BLaER1 (cell line): ENCODE data around the gene CD46.

Experiments
- H3K27ac ChIP-seq: shearing (Covaris generic); formaldehyde crosslinking; 2 replicates; pipeline ENCODE4 v1.8.1; 2022
- H3K27me3 ChIP-seq: shearing (Covaris generic); formaldehyde crosslinking; 2 replicates; pipeline ENCODE4 v1.8.1; 2022
- H3K36me3 ChIP-seq: shearing (Covaris generic); formaldehyde crosslinking; 2 replicates; pipeline ENCODE4 v1.8.1; 2022
- H3K4me1 ChIP-seq: shearing (Covaris generic); formaldehyde crosslinking; 2 replicates; pipeline ENCODE4 v1.8.1; 2022
- H3K4me2 ChIP-seq: shearing (Covaris generic); formaldehyde crosslinking; 2 replicates; pipeline ENCODE4 v1.8.1; 2022
- H3K4me3 ChIP-seq: shearing (Covaris generic); formaldehyde crosslinking; 2 replicates; pipeline ENCODE4 v1.8.1; 2022
- H3K9ac ChIP-seq: shearing (Covaris generic); formaldehyde crosslinking; 2 replicates; pipeline ENCODE4 v1.8.1; 2022
- H3K9me3 ChIP-seq: shearing (Covaris generic); formaldehyde crosslinking; 2 replicates; pipeline ENCODE4 v1.8.1; 2022
- H4K20me1 ChIP-seq: shearing (Covaris generic); formaldehyde crosslinking; 2 replicates; pipeline ENCODE4 v1.8.1; 2022
- Cebpa-rat ChIP-seq: shearing (Covaris generic); IDR thresholded peaks from 2 replicates; pipeline ENCODE4 v1.8.1; 2022

Gene CD46

DNA sequence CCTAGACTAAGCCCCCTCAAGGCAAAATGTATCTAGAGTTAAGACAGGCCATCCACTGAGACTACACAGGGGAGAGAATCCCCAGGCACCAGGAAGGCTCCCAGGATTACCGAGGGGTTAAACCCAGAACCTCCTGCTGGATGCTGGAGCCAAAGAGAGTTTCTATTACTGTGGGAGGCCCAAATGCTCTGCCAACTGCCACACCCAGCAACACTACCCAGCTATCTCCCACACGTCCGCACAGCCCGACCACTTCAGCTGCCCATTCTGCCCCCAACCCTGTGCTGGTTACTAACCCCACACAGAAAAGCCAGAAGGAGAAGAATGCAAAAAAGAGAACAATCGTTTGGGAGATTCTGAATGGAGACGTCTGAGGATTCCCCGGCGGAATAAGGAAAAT lies 63.6 kb downstream of the CD46 start:
- H3K36me3 ChIP-seq = peaks cover 77% of the 10 kb centered on the region
- no peak overlapping the region for H3K9ac ChIP-seq
- H3K27ac ChIP-seq = no peak overlapping the region
- peaks cover 23% of the 10 kb centered on the region for H3K4me1 ChIP-seq
- no peak for TF ChIP-seq Cebpa-rat
- H4K20me1 ChIP-seq = peaks cover 35% of the 10 kb centered on the region; the same call in 1 of the 2 replicates
- no peak overlapping the region for H3K4me2 ChIP-seq
- H3K9me3 ChIP-seq = no peaks in the 10 kb centered on the region
- H3K4me3 ChIP-seq = no peak overlapping the region
- no peaks in the 10 kb centered on the region for H3K27me3 ChIP-seq

DNA sequence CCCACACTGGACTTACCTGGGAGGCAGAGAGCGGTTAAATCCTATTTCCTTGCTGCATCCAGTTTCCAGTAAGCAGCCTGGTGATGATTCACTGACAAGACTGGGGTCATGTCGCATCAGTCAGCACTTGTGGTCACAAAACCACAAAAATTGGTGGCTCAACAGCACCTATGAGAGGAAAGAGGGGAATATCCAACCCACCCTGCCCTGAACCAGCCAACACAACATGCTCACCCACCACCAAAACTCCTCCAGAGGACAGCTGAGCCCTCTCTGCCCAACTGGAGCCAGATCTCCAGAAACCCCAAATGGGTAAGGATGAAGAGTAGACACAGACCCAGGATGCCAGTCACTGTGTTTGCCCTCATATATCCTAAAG lies 64.0 kb downstream of the CD46 start:
- Histone ChIP-seq H3K9me3 (no peaks in the 10 kb centered on the region), H4K20me1 (peaks cover 35% of the 10 kb centered on the region; the same call in 1 of the 2 replicates), H3K4me1 (peaks cover 23% of the 10 kb centered on the region), H3K9ac (no peak overlapping the region), H3K27ac (no peak overlapping the region), H3K27me3 (no peaks in the 10 kb centered on the region), H3K4me2 (no peak overlapping the region), H3K36me3 (peaks cover 72% of the 10 kb centered on the region), H3K4me3 (no peak overlapping the region)
- no peak for TF ChIP-seq Cebpa-rat

DNA sequence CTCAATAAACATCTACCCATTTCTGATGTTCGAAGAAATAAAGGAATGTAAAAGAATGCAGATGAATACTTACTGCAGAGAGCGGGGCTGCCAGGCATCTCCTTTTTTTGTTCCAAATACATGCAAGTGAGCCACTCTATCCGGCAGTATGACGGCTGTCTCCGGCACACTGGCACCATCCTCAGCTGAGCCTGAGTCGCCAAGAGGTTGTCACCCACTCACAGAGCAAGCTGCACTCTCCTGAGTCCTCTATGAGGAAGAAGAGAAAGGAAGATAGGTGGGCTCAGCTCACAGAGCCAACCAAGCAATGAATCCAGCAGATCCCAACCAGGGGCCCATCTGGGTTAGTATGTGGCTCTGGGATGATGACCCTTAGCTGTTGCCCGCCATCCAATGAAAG lies 65.3 kb downstream of the CD46 start:
- peaks cover 69% of the 10 kb centered on the region for H3K36me3 ChIP-seq
- H4K20me1 ChIP-seq = peaks cover 35% of the 10 kb centered on the region; the same call in 1 of the 2 replicates
- no peak overlapping the region for H3K4me2 ChIP-seq

DNA sequence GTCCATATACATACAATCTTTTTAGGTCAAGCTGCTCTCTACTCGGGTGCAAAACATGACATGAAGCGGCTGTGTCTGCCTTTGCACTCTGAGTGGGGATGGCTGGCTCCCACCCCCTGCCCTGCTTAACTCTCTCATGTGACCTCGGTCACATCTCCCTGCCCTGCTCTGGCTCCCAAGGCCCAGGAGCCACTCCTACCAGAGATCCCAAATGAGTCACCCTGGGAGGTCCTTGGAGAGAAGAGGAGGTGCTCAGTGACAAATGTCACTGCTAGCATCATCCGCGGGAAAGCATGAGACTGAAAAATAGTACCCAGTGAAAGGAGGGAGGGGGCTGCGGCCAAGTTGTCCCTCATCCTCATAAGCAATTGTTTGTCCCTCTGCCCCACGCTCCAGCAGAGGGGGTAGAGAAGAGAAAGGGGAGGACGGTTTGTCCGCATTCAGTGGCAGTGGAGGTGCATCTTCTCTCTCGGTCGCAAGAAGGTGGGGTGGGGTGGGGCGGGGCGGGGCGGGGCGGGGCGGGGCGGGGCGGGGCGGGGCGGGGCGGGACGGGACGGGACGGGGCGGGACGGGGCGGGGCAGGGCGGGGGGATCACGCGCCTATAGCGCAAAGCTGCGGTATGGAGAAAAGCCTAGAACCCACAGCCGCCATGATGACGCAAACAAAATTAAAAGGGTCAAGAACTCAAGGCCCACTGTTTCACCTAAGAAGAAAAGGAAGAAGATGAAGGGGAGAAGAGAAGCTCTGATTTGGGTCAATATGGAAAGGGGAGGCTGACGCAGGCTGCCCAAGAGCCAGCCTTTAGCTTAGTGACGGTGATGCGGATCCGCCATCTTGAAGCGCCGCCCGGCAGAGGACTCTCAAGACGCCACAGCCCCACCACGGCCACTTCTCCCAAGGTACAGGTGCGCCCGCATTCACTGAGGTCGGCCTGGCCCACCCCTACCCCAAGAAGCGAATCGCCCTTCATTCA lies 66.2 kb downstream of the CD46 start:
- Histone ChIP-seq H3K9ac (no peak overlapping the region), H3K9me3 (no peaks in the 10 kb centered on the region), H3K4me1 (peaks cover 28% of the 10 kb centered on the region), H3K4me2 (no peak overlapping the region), H3K27me3 (no peaks in the 10 kb centered on the region), H4K20me1 (peaks cover 35% of the 10 kb centered on the region; the same call in 1 of the 2 replicates), H3K36me3 (peaks cover 60% of the 10 kb centered on the region), H3K27ac (no peak overlapping the region), H3K4me3 (no peak overlapping the region)
- no peak for TF ChIP-seq Cebpa-rat

More for the DNA sequence above, 65.3 kb downstream of the CD46 start:
- no peaks in the 10 kb centered on the region for H3K9me3 ChIP-seq
- H3K9ac ChIP-seq = no peak overlapping the region
- peaks cover 19% of the 10 kb centered on the region for H3K4me1 ChIP-seq
- TF ChIP-seq Cebpa-rat = no peak
- H3K27me3 ChIP-seq = no peaks in the 10 kb centered on the region
- no peak overlapping the region for H3K27ac ChIP-seq
- H3K4me3 ChIP-seq = no peak overlapping the region

DNA sequence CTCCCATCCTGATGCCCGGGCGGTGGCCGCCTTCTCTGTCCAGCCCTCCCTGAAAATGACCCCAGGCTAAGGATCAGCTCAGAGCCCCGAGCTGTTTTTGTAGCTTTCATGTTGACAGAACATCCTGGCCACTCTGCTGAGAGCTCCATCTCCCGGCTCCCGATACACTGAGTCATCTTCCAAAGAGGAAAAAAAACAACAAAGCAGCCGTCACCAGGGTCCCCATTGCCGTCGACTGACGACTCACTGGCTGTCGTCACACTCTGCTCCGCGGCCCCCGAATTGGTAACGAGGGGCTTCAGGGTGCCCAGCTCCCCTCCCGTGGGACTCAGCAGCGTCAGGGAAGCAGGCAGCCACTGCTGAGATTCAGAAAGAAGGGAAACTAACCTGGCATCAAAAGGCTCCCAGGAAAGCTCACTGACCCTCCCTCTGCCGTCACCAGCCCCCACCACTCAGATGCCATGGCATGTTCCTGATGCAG lies 67.2 kb downstream of the CD46 start:
- Histone ChIP-seq H4K20me1 (peaks cover 27% of the 10 kb centered on the region; the same call in 1 of the 2 replicates), H3K4me2 (no peak overlapping the region), H3K36me3 (peaks cover 50% of the 10 kb centered on the region), H3K4me1 (peaks cover 36% of the 10 kb centered on the region), H3K9ac (no peak overlapping the region), H3K9me3 (no peaks in the 10 kb centered on the region), H3K4me3 (no peak overlapping the region), H3K27ac (no peak overlapping the region), H3K27me3 (no peaks in the 10 kb centered on the region)
- TF ChIP-seq Cebpa-rat = no peak

DNA sequence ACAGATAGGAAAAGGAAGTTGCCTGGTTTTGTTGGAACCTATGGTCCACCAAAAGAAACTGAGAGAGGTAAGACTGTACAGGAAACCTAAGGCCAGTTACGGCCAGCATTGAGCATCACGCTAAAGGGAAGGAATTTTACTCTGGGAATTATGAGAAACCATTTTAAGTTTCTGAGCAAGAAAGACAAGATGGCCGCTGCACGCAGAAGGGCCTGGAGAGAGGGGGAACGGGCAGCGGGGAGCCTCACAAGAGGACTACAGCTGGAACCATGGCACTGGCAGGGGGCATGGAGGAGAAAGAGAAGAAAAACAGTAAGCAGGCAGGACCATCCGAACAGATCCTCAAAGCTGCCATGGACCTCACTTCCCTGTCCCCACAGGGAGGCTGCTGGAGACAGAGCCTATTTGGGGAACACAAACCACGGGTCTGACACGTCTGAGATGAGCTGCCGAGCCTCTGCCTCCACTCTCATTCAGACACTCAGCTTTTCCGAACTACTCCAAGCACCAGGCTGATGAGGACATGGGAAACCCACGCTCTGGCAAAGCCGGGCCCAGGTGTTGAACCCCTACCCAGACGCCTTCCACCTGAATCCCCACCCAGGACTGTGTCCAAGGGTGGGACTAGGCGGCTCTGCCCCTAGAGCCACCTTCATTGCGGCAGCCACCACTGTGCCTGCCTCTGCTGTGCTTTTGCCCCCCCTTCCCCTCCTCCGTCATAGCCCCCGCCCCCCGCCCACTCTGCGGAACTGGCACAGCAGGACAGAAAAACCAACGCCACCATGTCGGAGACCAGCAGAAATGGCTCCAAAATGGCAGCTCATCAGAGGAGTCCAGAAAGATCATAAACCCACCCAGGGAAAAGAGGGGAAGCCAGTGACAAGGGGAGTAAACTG lies 69.0 kb downstream of the CD46 start:
- H3K9me3 ChIP-seq = no peaks in the 10 kb centered on the region
- peaks cover 22% of the 10 kb centered on the region; the same call in 1 of the 2 replicates for H4K20me1 ChIP-seq
- peaks cover 32% of the 10 kb centered on the region for H3K36me3 ChIP-seq
- TF ChIP-seq Cebpa-rat = no peak
- no peak overlapping the region for H3K27ac ChIP-seq
- peaks cover 53% of the 10 kb centered on the region for H3K4me1 ChIP-seq
- H3K27me3 ChIP-seq = no peaks in the 10 kb centered on the region
- H3K9ac ChIP-seq = no peak overlapping the region
- no peak overlapping the region for H3K4me2 ChIP-seq
- H3K4me3 ChIP-seq = no peak overlapping the region

DNA sequence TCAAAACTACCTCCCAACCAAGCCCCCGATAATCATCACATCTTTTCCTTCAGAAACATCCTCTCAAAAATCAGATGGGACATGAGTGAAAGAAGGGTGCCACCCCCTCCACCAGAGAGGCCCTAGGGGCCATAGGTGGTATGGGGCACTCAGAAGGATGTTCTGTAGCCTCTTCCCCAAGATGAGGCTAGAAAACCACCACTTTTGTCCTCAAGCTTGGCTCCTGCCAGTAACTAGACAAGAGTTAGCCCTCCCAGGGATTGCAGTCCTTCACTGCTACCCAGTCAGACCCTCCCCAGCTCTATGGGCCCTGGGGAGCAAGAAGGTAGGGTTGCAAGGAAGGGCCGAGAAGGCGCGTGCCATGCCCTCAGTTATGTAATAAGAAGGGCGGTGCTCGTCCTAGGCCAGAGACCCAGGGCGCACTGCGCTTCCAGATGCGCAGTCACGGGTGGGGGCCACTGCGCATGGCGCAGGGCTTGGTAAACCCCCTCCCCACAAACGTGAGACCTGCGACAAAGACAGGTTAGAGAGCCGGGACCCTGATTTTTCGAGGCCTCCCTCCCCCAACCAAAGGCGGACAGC lies 69.7 kb downstream of the CD46 start:
- peaks cover 25% of the 10 kb centered on the region for H3K36me3 ChIP-seq

DNA sequence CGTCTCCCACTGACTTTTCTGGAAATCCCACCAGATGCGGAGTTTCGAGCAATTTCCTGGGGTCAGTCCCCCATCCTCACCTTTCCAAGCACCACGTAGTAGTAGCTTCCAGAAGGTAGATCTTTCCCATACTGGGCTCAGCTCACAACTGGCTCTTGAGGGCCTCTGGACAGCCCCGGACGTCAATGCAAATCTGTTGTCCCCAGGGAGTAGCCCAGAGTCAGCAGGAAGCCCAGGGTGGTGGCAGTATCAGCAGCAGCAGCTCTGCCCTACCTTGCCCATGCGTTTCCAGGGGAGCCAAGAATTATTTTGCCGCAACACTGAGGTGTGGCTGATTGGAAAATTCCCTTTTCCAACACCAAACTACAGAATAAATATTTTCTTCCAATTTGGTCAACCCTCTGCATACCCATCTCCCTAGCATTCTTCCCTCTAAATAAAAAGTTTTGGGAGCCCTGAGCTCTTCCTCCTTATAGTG lies 70.3 kb downstream of the CD46 start:
- H3K9me3 ChIP-seq = no peaks in the 10 kb centered on the region
- peaks cover 62% of the 10 kb centered on the region for H3K4me1 ChIP-seq
- H3K36me3 ChIP-seq = peaks cover 19% of the 10 kb centered on the region; the same call in 1 of the 2 replicates
- H3K9ac ChIP-seq = no peak overlapping the region
- no peak overlapping the region for H3K4me3 ChIP-seq
- H3K27ac ChIP-seq = 0 out of 2 replicates have a peak overlapping the region, but pooled peaks have one; percentile 18
- TF ChIP-seq Cebpa-rat = no peak
- peaks cover 14% of the 10 kb centered on the region; the same call in 1 of the 2 replicates for H4K20me1 ChIP-seq
- peak overlapping the region; percentile 72 for H3K4me2 ChIP-seq
- H3K27me3 ChIP-seq = no peaks in the 10 kb centered on the region

More for the DNA sequence above, 69.7 kb downstream of the CD46 start:
- H3K4me3 ChIP-seq = no peak overlapping the region
- peak overlapping the region; percentile 72 for H3K4me2 ChIP-seq
- H3K4me1 ChIP-seq = peaks cover 56% of the 10 kb centered on the region
- peaks cover 20% of the 10 kb centered on the region; the same call in 1 of the 2 replicates for H4K20me1 ChIP-seq
- no peaks in the 10 kb centered on the region for H3K27me3 ChIP-seq
- H3K9me3 ChIP-seq = no peaks in the 10 kb centered on the region
- 0 out of 2 replicates have a peak overlapping the region, but pooled peaks have one; percentile 18 for H3K27ac ChIP-seq
- TF ChIP-seq Cebpa-rat = no peak
- no peak overlapping the region for H3K9ac ChIP-seq
